ENCODE measurements around the gene GJB1. TPM values are rescaled to one million over a fixed set of nuclear protein-coding genes. Genes with fewer than 3 reads are reported as not detected.

Gene GJB1
- total RNA-seq, 6 donors from 2014 or later, result 1.4 to 4.0 (median 2.7) TPM; not detected in 3

Other genes starting within 250 kb of the GJB1 start
- 10 to 100 TPM; 26.2 to 67.4 (median 48.8) TPM for gene SNX12, start 154.9 kb upstream of the GJB1 start, total RNA-seq
- 10 to 100 TPM; 11.2 to 34.1 (median 24.0) TPM for gene FOXO4, start 127.4 kb upstream of the GJB1 start, total RNA-seq
- gene CXorf65, start 116.5 kb upstream of the GJB1 start, total RNA-seq, result 1 to 10 TPM in 3 of 6 donors, not detected in 3; 1.0 to 3.6 (median 3.3) TPM
- 10 to 100 TPM; 20.7 to 43.8 (median 26.2) TPM for gene IL2RG, start 111.6 kb upstream of the GJB1 start, total RNA-seq
- 100 to 1,000 TPM in 1 of 6 donors, 10 to 100 TPM in 5; 21.7 to 188 (median 42.2) TPM for gene MED12, start 104.6 kb upstream of the GJB1 start, total RNA-seq
- gene NLGN3, start 78.4 kb upstream of the GJB1 start, total RNA-seq, result 1 to 10 TPM in 1 of 6 donors, under 1 TPM in 4, not detected in 1; 0.20 to 1.0 (median 0.61) TPM
- 10 to 100 TPM; 12.8 to 32.5 (median 21.6) TPM for gene ZMYM3, start 30.9 kb downstream of the GJB1 start, total RNA-seq
- 100 to 1,000 TPM; 210 to 294 (median 239) TPM for gene NONO, start 60.4 kb downstream of the GJB1 start, total RNA-seq
- 1 to 10 TPM in 3 of 6 donors, under 1 TPM in 2, not detected in 1; 0.67 to 3.2 (median 1.6) TPM for gene ITGB1BP2, start 78.5 kb downstream of the GJB1 start, total RNA-seq
- gene TAF1, start 143.1 kb downstream of the GJB1 start, total RNA-seq, result 100 to 1,000 TPM in 1 of 6 donors, 10 to 100 TPM in 5; 29.3 to 307 (median 55.3) TPM

Measured in upper lobe of left lung (tissue), 6 donors.